PC-9 (cell line): Measurements from ENCODE around the gene RAPGEF1. TPM values are rescaled to one million over a fixed set of nuclear protein-coding genes. Genes with fewer than 3 reads are reported as not detected.

Source experiments
- BruUV-seq: library from RNA; stranded (reverse); fragments of 400-500 nt; replicated peaks from 2 replicates; lab custom pipeline; 2021; lab: Mats Ljungman, UMichigan
- CTCF ChIA-PET: fragments of 300-600 bp; sonication (Branson Sonifier 250); formaldehyde crosslinking; loops from one replicate; lab custom pipeline; 2022; ENCODE audit warnings: antibody characterized with exemption; lab: Charles Lee
- POLR2A ChIA-PET: fragments of 300-600 bp; sonication (Branson Sonifier 250); formaldehyde crosslinking; loops from one replicate; lab custom pipeline; 2022; ENCODE audit warnings: antibody characterized with exemption; ENCODE audit not compliant: unreplicated experiment; lab: Charles Lee
- DNase-seq, 2 experiments: peaks; one replicate each; pipeline versions ENCODE4 v3.0.0 to v3.0.0-alpha.2; 2015 to 2022; ENCODE audit warnings: mixed read lengths in 1 of 2
- H2AFZ ChIP-seq: fragments of 200-600 bp; sonication (generic); 2 replicates; pipeline ENCODE4 v1.8.1; 2017; ENCODE audit warnings: antibody characterized with exemption
- H3F3A ChIP-seq: fragments of 200-600 bp; sonication (generic); 2 replicates; pipeline ENCODE4 v1.8.1; 2017; ENCODE audit warnings: antibody characterized with exemption, mild to moderate bottlenecking, low read depth; ENCODE audit not compliant: insufficient read depth
- H3K27ac ChIP-seq: fragments of 200-600 bp; sonication (generic); 2 replicates; pipeline ENCODE4 v1.6.1; 2016; ENCODE audit warnings: mixed run types
- H3K27me3 ChIP-seq: fragments of 200-600 bp; sonication (generic); 2 replicates; pipeline ENCODE4 v1.6.1; 2016; ENCODE audit warnings: low read depth, mixed run types; ENCODE audit not compliant: insufficient read depth
- H3K36me3 ChIP-seq: fragments of 200-600 bp; sonication (generic); 2 replicates; pipeline ENCODE4 v1.6.1; 2016; ENCODE audit warnings: low read depth, mixed run types
- H3K4me1 ChIP-seq: fragments of 200-600 bp; sonication (generic); replicated peaks from 2 replicates; pipeline ENCODE4 v1.6.1; 2016; ENCODE audit warnings: mixed run types; ENCODE audit not compliant: insufficient read depth
- H3K4me2 ChIP-seq: fragments of 200-600 bp; sonication (generic); 2 replicates; pipeline ENCODE4 v1.6.1; 2017; ENCODE audit warnings: mixed run types
- H3K4me3 ChIP-seq: fragments of 200-600 bp; sonication (generic); 2 replicates; pipeline ENCODE4 v1.6.1; 2016; ENCODE audit warnings: mixed run types
- H3K79me2 ChIP-seq: fragments of 200-600 bp; sonication (generic); 2 replicates; pipeline ENCODE4 v1.6.1; 2017; ENCODE audit warnings: low read depth, mixed run types
- H3K9me2 ChIP-seq: fragments of 200-600 bp; sonication (generic); 2 replicates; pipeline ENCODE4 v1.8.1; 2017; ENCODE audit warnings: mild to moderate bottlenecking; ENCODE audit not compliant: insufficient read depth
- H3K9me3 ChIP-seq: fragments of 200-600 bp; sonication (generic); 2 replicates; pipeline ENCODE4 v1.8.1; 2016; ENCODE audit warnings: low read depth; ENCODE audit not compliant: insufficient read depth
- H4K20me1 ChIP-seq: fragments of 200-600 bp; sonication (generic); 2 replicates; pipeline ENCODE4 v1.8.1; 2017; ENCODE audit not compliant: insufficient read depth
- EZH2 ChIP-seq: fragments of 200-600 bp; sonication (generic); IDR thresholded peaks from 2 replicates; pipeline ENCODE4 v1.8.0; 2017; ENCODE audit warnings: antibody characterized with exemption, low read depth
- intact Hi-C: fragments of 100-400 bp; cut with micrococcal nuclease; formaldehyde crosslinking; loops from one replicate; pipeline ENCODE4 v1.10.0; 2022; ENCODE audit not compliant: unreplicated experiment
- total RNA-seq: library from RNA; stranded (reverse); gene quantifications from 2 replicates; pipeline ENCODE4 v1.2.3, GENCODE V29; 2021
- TF ChIP-seq, protein P1 (sequence below): fragments of 200-600 bp; sonication (generic); conservative IDR thresholded peaks from 2 replicates; pipeline ENCODE4 v1.6.1; 2017; ENCODE audit warnings: mixed run types, antibody characterized with exemption, mild to moderate bottlenecking, moderate library complexity

The RAPGEF1 gene
- total RNA-seq, 1 experiment from 2014 or later = 66.5 TPM

DNA sequence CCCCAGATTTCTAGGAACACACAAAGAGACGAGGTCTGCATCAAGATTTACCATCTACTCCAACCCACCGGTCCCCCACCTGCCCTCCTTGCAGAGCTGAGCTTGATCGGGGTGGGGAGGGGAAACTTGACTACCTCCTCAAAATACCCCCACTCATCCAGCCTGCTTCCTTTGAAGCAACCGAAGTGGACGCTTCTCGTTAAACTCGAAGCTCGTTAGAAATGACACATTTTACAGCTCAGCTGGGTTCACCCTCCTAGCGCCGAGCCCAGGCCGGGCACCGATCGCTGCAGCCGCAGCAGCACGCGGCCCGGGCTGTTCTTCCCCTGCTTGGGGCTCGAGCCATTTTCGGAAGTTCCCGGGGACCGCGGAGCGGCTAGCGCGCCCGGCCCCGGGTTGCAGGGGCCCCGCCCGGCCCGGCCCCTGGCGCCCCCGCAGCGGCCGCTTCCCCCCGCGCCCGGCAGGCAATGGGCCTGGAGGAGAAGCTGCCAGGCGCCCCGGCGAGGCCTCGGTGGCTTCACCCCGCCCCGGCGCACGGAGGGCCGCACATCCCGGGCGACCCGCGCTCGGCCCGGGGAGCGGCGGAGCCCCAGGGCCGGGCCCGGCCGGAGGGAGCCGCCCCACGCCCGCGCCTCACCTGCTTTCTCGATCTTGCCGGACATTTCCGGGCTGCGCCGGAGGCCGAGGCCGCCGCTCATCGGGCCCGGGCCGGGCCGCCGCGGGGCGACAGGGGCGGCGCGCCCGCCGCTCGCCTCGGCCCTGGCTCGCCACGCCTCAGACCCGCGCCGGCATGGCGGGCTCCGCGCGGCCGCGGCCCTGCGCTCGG is 530 bp downstream of the RAPGEF1 start:
- no peaks in the 10 kb centered on the region for H3K27me3 ChIP-seq
- H3K27ac ChIP-seq = no peak overlapping the region
- CTCF ChIA-PET = interaction anchor here (0.6 to 1.0 kb wide), 3 partner anchors 25 to 148 kb away, joined by 3 to 4 read pairs (median 4); no protein-coding TSS in a partner anchor
- H3K4me1 ChIP-seq = peaks cover 50% of the 10 kb centered on the region
- no peaks in the 10 kb centered on the region for H3K36me3 ChIP-seq
- peak overlapping the region; percentile 98 for H3K4me2 ChIP-seq
- H4K20me1 ChIP-seq = peaks cover 6% of the 10 kb centered on the region; the same call in 1 of the 2 replicates
- peak in 1 of 2 experiments; percentile 46 for DNase-seq
- peak overlapping the region; percentile 63; the same call in 1 of the 2 replicates for H2AFZ ChIP-seq
- TF ChIP-seq, protein P1, sequence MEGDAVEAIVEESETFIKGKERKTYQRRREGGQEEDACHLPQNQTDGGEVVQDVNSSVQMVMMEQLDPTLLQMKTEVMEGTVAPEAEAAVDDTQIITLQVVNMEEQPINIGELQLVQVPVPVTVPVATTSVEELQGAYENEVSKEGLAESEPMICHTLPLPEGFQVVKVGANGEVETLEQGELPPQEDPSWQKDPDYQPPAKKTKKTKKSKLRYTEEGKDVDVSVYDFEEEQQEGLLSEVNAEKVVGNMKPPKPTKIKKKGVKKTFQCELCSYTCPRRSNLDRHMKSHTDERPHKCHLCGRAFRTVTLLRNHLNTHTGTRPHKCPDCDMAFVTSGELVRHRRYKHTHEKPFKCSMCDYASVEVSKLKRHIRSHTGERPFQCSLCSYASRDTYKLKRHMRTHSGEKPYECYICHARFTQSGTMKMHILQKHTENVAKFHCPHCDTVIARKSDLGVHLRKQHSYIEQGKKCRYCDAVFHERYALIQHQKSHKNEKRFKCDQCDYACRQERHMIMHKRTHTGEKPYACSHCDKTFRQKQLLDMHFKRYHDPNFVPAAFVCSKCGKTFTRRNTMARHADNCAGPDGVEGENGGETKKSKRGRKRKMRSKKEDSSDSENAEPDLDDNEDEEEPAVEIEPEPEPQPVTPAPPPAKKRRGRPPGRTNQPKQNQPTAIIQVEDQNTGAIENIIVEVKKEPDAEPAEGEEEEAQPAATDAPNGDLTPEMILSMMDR = no peak; the same call in 1 of the 2 replicates
- TF ChIP-seq EZH2 = no peak
- POLR2A ChIA-PET = interaction anchor here (0.6 kb wide), 1 partner anchor 148 kb away, joined by 3 read pairs; no protein-coding TSS in a partner anchor
- intact Hi-C loops = loop anchor here (1.0 kb wide), 1 partner anchor 148 kb away; no protein-coding TSS in a partner anchor
- H3K9me3 ChIP-seq = no peaks in the 10 kb centered on the region
- H3F3A ChIP-seq = peaks cover 29% of the 10 kb centered on the region
- peaks cover 35% of the 10 kb centered on the region for H3K79me2 ChIP-seq
- peak overlapping the region; percentile 67 for H3K4me3 ChIP-seq
- no TSS peak for BruUV-seq
- no peaks in the 10 kb centered on the region for H3K9me2 ChIP-seq

DNA sequence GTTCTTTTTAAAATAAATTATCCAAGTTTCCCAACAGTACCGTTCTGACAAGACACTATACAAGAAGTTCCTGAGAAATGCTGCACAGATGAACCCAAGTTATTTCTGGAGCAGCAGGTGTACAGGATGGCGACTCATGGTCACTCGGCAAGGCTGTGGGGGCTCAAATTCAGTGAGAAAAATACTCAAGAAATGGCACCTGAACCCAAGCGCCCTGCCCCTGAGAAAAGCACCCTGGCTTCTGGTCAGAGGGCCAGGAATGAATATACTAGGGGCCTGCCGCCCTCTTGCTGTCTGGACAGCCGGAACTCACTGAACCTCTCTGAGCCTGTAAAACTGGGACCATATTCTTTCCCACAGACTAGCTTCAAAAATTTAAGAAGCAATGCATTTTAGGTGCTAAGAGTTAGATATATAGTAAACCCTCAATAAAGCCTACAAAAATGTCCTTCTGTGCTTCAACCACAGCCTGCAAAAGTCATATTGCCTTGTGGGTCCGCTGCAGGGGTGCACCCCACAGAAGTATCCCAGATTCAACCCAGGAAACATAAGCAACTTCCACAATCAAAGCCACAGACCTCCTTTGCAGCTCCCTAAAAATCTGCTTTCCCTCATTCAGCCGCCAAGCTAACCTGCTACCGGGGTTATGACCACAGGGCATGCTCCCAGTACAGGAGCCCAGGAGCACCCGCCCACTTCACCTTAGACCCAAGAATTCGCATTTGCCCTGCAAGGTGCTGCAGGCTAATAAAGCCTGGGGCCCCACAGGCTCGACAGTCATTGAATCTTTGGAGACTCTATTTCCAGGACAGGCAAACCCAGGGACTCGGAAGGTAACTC is 1.4 kb downstream of the RAPGEF1 start:
- Histone ChIP-seq H3K4me2 (peak overlapping the region; percentile 98), H3K79me2 (peaks cover 35% of the 10 kb centered on the region), H3K9me2 (no peaks in the 10 kb centered on the region), H3K27me3 (no peaks in the 10 kb centered on the region), H3K27ac (no peak overlapping the region), H3F3A (peaks cover 27% of the 10 kb centered on the region), H3K4me1 (peaks cover 48% of the 10 kb centered on the region), H4K20me1 (peaks cover 6% of the 10 kb centered on the region; the same call in 1 of the 2 replicates), H2AFZ (peak overlapping the region; percentile 63; the same call in 1 of the 2 replicates), H3K36me3 (no peaks in the 10 kb centered on the region), H3K9me3 (no peaks in the 10 kb centered on the region), H3K4me3 (peak overlapping the region; percentile 67)
- ChIA-PET POLR2A (interaction anchor here (0.6 kb wide), 1 partner anchor 147 kb away, joined by 3 read pairs; no protein-coding TSS in a partner anchor), CTCF (interaction anchor here (0.6 to 1.0 kb wide), 2 partner anchors 106 to 147 kb away, joined by 3 to 4 read pairs (median 4); no protein-coding TSS in a partner anchor)
- TF ChIP-seq, protein P1 = no peak
- TF ChIP-seq EZH2 = no peak
- TSS peak; percentile 46 for BruUV-seq
- peak; percentile 62 to 73 for DNase-seq
- intact Hi-C loops = loop anchor here (1.0 kb wide), 1 partner anchor 147 kb away; no protein-coding TSS in a partner anchor

GRCh38 chr9:131737426-131737825 is 2.5 kb downstream of the RAPGEF1 start:
- no peaks in the 10 kb centered on the region for H3K9me2 ChIP-seq
- no peak for TF ChIP-seq EZH2
- TF ChIP-seq, protein P1 = no peak
- H3K79me2 ChIP-seq = peaks cover 41% of the 10 kb centered on the region
- H3K4me2 ChIP-seq = no peak overlapping the region
- peaks cover 9% of the 10 kb centered on the region for H4K20me1 ChIP-seq
- no TSS peak for BruUV-seq
- no peak overlapping the region for H3K27ac ChIP-seq
- DNase-seq = no peak
- H3F3A ChIP-seq = peaks cover 29% of the 10 kb centered on the region
- H3K36me3 ChIP-seq = no peaks in the 10 kb centered on the region
- intact Hi-C loops = no loop called here
- H3K4me1 ChIP-seq = peaks cover 53% of the 10 kb centered on the region
- no peaks in the 10 kb centered on the region for H3K27me3 ChIP-seq
- ChIA-PET POLR2A (no interaction called here), CTCF (no interaction called here)
- H3K9me3 ChIP-seq = no peaks in the 10 kb centered on the region
- H3K4me3 ChIP-seq = no peak overlapping the region
- H2AFZ ChIP-seq = no peak overlapping the region
